NCI-H510A treated with DMSO at 0.1 percent for 48 hours (cell line): ENCODE data around the gene DNAI2.
"Not testable (repeated sequence)": the region's sequence is repeated elsewhere in the genome, so short reads cannot be mapped to it uniquely, and the experiment has no call there.

Experiments used
- DNase-seq: peaks from one replicate; lab custom pipeline; 2025; lab: John Stamatoyannopoulos, UW

Gene DNAI2

DNA sequence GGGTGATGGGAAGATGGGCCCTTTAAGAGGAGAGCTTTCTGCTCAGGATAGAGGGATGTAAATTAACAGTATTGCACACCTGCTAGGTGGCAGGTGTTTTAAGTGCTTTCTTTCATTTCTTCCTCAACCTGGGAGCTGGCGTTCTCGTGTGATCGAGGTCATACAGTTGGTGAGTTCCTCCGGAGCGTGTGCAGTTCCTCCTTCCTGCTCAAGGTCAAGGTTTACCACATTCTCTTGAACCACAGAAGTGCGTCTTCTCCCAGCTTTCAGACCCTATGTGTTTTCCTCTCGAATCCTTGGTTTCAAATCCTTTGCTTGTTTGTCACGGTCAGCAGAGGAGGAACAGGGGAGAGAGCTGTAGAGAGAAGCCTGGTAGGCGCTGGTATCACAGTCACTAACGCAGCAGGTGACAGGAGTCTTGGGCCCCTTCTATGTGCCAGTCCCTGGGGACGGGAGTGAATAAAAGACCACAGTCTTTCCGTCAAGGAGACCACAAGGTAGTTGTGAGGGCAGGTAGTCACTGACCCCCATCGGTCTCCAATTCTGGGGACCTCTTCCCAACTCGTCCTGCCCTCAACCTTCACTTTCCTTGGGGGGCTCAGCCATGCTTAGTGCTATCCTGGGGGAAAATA, 791 bp downstream of the DNAI2 start:
- peak; percentile 67 for DNase-seq

DNA sequence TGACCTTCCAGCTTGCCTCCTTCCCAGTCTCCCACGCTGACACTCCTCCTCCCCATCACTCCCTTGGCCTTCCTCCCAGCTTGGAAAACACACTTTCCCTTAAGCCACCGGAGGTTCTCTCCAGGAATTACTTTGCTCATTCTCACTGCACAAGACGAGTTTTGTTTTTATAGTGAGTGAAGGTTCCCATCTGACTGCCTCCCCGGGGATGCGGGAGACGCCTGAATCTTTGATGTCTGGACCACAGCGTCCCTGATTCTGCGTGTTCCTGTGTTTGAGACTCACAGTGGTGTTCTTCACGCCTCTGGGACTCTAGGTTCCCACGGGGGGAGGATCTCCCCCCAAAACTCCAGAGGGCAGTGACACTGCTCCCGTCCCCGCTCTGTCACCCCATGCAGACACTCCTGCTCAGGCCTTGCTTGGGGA, 2.0 kb downstream of the DNAI2 start:
- no peak for DNase-seq

DNA sequence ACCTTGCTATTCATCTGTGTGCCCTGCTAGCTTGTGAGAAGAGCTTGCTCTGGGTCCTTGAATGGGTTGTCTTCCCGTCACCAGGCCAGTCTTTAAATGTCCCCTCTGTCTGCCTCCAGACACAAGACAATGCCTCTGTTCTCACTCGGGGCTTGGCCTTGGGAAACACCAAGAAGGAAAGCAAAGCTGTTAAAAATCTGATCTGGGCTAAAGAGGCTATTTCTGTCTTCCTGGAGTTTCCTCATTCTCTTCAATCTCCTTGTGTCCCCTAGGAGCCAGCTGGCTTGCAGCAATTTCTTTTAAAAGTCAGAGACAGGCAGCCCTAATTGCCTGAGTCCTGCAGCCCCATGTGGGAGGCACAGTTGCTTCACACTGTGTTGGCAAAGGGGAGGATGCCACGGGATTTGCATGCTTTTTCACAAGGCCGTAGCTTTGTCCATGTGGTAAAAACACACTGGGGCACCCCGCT, 2.5 kb downstream of the DNAI2 start:
- no peak for DNase-seq

DNA sequence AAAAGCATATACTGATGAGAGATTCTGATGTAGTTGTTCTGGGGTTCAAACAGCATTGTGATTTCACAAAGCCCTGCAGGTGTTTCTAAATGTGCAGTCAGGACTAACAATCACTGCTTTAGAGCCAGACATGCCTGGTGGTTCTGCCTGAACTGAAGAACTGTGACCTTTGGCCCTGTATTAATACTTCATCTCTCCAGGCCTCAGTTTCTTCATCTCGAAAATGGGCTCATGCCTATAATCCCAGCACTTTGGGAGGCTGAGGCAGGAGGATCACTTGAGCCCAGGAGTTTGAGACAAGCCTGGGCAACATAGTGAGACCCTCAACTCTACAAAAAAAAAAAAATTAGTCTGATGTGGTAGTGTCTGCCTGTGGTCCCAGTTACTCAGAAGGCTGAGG, 3.9 kb downstream of the DNAI2 start:
- DNase-seq: no peak

DNA sequence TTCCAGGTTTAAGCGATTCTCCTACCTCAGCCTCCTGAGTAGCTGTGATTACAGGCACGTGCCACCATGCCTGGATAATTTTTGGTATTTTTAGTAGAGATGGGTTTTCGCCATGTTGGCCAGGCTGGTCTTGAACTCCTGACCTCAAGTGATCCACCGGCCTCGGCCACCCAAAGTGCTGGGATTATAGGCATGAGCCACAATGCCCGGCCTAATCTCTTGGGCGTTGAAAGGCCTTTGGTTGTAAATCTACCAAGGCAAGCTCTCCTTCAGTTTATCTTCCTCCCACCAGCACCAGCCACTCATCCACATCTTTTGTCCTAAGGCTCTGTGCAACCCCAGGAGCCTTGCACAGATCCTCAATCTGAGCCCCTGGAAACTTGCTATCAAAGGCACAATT, 5.6 kb downstream of the DNAI2 start:
- not testable (repeated sequence) for DNase-seq

DNA sequence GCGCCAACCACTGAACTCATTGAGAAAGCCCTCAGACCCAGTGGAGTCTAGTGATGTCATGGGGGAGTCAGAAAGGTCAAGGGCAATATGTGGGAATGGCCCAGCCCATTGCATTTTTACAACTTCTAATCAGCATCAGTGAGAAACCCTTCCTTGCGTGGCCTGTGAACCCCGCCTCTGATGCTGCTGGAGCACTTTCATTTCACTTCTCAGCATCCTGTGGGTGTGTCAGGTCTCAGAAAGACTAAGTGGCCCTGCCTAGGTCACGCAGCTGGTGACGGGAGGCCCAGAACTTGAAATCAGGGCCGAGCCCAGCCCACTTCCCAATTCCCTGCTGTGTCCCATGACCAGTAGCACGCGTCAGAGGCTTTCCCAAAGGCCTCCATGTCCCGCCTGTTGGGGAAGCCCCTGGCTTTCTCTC, 6.1 kb downstream of the DNAI2 start:
- DNase-seq: no peak

DNA sequence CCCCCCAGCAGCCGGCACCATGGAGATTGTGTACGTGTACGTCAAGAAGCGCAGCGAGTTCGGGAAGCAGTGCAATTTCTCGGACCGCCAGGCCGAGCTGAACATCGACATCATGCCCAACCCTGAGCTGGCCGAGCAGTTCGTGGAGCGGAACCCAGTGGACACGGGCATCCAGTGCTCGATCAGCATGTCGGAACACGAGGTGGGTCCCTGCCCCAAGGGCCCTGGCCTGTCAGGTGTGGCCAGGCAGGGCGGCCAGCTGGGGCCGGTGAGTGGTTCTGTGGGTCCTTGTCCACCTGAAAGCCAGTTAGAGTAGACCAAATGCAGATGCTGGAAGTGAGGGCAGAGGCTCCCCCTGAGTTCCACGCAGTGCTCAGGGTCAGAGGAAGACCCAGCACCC, 7.8 kb downstream of the DNAI2 start:
- no peak for DNase-seq

DNA sequence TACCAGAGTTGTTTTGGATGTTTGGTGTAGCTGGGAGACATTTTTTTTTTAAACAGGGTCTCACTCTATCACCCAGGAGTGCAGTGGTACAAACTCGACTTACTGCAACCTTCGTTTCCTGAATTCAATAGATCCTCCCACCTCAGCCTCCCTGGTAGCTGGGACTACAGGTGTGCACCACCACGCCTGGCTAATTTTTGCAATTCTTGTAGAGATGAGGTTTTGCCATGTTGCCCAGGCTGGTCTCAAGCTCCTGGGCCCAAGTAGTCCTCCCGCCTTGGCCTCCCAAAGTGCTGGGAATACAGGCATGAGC, 8.2 kb downstream of the DNAI2 start:
- DNase-seq: not testable (repeated sequence)

DNA sequence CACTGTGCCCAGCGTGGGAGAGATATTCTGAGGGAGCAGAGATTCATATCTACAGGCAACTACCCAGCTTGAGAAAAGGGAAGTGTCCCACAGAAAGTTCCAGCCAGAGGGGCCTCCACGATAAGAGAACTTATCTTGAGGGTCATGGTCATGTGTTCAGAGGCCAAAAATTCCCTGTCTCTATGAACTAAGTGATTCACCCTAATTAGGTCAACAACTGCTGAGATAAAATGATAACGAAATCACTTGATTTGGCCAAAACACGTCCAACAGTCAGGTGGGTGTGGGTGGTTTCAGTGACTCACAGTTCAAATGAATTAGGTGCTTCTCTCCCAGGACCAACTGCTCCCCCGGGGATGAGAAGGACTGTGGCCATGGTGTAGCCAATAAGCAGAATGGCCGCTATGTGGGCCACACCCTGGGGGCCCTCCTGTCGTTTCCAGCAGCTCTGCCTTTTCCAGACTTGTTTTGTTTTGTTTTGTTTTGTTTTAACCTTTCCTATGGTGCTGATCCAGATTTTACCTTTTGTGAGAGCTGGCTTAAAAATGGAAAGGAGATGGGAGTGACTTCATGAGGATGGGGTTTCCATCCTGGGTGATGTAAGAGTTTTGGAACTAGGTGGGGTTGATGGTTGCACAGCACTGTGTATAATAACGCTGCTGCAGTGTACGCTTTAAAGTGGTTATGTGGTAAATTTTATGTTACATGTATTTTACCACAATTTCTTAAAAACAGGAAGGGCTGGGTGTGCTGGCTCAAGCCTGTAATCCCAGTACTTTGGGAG, 8.7 kb downstream of the DNAI2 start:
- DNase-seq: no peak

DNA sequence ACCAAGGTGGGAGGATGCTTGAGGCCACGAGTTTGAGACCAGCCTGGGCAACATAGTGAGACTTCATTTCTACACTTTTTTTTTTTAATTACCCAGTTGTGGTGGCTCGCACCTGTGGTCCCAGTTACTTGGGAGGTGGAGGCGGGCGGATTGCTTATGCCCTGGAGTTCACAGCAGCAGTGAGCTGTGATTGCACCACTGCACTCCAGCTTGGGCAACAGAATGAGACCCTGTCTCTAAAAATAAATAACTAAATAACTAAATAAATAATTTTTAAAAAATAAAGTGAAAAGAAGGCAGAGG, 9.3 kb downstream of the DNAI2 start:
- no peak for DNase-seq

DNA sequence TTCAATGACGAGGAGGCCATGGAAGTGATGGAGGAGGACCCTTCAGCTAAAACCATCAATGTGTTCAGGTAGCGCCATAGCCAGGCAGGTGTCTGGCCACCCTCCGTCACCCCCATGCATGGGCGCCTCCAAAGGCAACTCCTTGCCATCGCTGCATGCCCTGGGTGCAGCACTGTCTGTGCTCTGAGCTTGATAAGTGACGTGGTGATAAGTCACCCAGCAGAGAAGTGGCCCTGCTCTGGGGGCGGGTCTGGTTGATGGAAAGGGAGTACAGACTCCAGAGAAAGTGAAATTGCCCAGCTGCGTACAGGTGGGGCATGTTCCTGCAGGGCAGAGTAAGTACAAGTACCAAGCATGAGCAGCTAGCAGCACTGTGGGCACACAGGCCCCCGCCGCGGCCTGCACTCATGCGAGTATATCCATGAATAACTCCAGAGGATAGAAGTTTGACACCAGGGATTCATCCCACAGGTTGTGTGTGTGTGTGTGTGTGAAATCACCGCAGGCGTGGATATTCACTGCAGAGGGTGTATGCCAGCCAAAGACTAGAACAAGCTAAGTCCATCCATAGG, 13.1 kb downstream of the DNAI2 start:
- DNase-seq: no peak

DNA sequence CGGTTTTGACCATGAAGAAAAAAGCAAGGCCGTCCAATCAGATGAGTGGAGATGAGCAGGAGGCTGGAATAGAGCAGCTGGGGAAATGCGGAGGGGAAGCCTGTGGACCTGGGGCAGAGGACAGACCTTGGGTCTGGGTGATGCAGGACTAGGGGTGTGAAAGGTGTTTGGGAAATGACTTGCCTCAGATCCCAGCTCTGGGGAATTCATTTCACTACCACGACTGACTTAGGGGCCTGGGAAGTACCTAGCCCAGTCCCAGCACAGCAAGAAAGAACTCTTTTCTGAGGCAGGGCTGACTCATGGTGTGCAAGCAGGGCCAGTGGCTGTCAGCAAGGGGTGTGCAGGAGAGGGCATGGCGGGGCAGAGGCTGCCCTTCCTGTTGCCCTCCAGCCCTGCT, 14.8 kb downstream of the DNAI2 start:
- no peak for DNase-seq

DNA sequence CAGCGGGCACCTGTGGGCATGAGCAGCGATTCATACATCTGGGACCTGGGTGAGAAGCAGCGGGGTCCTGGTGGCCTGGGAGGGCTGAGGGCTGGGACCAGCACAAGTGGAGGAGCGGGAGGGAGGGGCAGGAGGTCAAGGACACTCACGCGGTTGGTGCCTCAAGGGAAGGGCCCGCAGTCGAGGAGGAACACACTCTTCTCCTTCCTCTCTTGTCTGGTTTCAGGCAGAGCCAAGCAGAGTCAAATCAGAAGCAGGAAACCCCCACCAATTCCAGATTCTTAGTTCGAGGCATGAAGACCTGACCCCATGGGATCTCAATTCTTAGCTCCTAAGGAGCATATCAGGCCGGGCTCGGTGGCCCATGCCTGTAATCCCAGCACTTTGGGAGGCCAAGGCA, 15.7 kb downstream of the DNAI2 start:
- no peak for DNase-seq

DNA sequence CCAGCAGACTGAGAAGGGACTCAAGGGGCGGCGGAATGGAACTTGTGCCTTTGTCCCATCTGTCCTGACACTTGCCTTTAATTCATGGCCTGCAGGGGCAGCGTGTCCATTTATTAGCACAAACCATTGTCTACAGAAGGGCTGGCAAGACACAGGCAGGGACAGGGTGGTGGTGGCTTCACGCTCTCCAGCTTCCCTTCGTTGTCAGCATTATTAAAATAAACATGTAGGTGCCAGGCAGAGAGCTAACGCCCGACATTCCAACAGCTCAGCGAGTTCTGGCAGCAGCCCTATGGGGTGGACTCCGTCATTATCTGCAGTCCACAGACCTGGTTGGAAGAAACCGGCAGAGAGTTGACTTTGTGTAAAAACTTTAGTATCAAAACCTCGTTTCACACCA, 16.3 kb downstream of the DNAI2 start:
- no peak for DNase-seq

DNA sequence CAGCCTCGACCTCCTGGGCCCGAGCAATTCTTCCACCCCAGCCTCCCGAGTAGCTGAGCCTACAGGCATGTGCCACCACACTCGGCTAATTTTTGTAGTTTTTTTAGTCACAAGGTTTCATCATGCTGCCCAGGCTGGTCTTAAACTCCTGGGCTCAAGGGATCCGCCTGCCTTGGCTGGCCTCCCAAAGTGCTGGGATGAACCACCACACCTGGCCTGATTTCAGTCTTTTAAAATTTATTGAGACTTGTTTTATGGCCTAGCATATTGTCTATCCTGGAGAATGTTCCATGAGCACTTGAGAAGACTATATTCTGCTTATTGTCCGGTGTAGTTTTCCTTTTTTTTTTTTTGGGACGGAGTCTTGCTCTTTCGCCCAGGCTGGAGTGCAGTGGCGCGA, 18.5 kb downstream of the DNAI2 start:
- no peak for DNase-seq

DNA sequence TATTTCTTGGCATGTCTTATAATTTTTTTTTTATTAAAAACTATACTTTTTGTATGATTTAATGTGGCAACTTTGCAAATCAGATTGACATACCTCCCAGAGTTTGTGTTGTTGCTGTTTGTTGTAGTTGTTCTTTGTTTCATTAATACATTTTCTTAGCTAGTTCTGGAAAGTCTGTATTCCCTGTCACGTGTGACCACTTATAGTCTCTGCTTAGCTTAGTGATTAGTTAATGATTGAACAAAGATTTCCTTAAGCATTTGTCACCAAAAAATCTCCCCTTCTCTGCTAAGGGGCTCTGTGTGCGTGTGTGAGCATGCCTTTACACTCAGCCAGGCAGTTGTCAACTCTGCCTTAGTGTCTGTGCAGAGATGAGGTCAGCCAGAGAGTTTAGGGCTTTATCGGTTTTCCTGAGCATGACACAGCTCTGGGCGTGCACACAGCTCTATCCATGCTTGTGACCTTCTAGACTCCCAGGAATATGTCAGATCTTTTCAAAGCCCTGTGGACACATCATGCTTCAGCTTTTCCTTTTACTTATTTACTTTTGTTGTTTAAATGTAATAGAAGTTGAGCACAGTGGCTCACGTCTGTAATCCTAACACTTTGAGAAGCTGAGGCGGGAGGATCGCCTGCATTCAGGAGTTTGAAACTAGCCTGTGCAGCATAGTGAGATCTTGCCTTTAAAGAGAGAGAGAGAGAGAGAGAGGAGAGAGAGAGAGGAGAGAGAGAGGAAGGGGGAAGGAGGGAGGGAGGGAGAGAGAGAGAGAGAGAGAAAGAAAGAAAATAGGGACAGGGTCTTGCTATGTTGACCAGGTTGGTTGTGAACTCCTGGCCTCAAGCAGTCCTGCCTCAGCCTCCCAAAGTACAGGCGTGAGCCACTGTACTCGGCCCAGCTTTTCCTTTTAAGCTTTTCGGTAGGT, 21.9 kb downstream of the DNAI2 start:
- DNase-seq: no peak

DNA sequence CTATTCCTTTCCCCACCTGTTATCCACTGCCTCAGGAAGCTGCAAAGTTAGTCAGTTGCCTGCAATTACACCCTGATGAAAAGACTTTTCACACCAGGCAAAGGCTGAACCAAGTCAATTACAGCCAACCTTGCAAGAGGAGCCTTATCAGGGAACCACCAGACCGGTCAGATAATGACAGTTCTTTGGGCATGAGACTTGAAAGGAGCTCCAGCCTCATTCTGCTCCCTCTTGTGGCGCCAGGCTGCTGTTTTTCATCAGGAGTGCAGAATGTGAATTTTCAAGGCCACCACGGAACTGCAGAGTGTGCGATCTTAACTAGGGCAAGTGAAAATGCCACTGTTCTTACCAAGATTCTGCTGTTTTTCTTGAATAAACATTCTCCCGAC, 22.5 kb downstream of the DNAI2 start:
- peak; percentile 54 for DNase-seq

DNA sequence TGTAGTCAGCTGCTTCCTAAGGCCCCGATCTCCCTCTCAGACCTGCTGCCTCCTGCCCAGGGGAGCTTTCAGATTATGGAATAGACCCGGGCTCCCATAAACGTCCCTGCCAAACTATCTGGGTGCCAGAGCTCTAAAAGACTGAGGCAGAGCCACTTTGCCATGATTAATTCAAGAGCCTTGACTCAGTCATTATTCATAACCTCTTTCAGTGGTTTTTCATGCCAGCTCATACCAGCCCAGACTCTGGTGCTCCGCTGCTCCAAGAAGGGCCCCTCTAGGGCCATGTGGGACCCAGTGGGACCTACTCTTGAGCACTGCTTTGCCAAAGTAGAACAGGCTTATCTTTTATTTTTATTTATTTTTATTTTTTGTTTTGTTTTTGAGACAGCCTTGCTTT, 23.9 kb downstream of the DNAI2 start:
- DNase-seq: no peak

DNA sequence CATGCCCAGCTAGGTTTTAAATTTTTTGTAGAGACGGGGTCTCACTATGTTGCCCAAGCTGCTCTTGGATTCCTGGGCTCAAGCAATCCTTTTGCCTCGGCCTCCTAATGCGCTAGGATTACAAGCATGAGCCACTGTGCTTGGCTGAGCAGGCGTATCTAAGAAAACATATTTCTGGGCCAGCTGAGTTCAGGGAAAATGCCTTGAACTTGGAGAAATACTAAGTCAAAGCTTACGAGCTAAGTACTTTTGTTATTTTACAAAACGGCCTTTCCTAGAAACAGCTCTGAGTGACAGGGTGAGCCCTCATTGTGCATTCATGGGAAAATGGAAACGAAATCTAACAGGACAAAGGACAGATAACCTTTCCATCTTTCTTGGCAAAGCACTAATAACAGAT, 24.7 kb downstream of the DNAI2 start:
- DNase-seq: no peak

DNA sequence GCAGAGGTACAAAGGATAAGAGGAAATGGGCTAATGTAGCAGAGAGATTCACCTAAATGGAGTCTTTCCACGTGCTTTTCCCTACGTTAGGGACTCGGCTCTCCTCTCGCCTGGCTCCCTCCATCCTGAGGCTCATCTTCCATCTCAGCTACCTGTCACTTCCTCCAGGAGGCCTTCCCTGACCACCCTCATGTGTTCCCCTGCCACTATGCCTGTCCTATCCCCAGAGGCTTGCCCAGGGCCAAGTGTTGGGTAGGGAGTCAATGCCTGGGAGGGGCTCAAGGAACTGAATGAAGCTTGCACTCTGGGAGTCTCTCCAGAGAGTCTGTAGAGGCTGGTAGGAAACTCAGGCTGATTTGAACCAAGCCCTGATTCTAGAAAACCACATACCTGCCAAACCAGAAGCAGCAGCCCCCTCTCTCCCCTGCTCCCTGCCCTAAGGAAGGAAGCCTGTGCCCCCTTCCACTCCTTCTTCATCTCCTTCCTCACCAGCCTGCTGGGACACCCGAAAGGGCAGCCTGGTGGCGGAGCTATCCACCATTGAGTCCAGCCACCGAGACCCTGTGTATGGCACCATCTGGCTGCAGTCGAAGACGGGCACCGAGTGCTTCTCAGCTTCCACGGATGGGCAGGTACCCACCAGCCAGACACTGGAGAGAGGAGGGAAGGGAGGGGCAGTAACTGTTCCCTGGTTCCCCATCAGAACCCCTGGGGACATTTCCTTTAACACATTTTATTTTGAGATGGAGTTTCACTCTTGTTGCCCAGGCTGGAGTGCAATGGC, 25.4 kb downstream of the DNAI2 start:
- DNase-seq: no peak

DNA sequence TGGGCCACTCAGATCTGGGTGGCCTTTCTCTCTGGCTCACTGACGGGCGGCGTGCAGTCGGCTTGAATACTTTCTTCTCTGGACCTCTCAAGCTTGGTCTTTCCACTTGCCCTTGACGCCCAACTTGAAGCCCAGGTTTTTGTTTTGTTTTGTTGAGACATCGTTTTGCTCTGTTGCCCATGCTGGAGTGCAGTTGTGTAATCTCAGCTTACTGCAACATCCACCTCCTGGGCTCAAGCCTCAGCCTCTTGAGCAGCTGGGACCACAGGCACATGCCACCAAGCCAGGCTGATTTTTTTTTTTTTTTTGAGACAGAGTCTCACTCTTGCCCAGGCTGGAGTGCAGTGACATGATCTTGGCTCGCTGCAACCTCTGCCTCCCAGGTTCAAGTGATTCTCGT, 29.3 kb downstream of the DNAI2 start:
- peak; percentile 37 for DNase-seq

DNA sequence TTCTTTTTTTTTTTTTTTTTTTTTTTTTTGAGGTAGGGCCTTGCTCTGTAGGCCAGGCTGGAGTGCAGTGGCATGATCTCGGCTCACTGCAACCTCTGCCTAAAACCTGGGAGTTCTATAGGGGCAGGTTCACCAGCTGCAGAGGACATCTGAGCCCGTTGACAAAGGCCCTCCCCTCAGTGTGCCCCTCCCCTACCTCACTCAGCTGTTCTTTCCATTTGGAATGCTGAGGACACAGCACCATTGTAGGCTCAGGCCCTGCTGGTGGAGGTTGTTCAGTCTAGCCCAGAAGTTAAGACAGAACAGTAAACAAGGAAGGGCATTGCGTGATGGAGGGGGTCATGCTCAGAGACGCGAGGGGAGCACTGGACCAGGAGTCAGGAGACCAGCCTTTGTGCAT, 30.1 kb downstream of the DNAI2 start:
- peak; percentile 22 for DNase-seq
